ENCODE results near the gene GALR1. TPM values are rescaled to one million over a fixed set of nuclear protein-coding genes. Genes with fewer than 3 reads are reported as not detected.
A peak's percentile ranks its signal among the peaks of the same experiment; 100 is the strongest.

The GALR1 gene
- total and polyA plus RNA-seq, 2 experiments from 2014 or later: 0.32 to 1.1 TPM

- peaks cover 73% of the 10 kb centered on the region for H3K27me3 ChIP-seq (ENCODE audit: insufficient read depth)
- H3F3A ChIP-seq (replicated peaks; ENCODE audit: low read depth): 0 out of 2 replicates have a peak, but pooled peaks cover 6% of the 10 kb centered on the region
- peaks cover 17% of the 10 kb centered on the region for H3K9me2 ChIP-seq (ENCODE audit: insufficient read depth)
- H3K27ac Mint-ChIP-seq: no peak overlapping the region
- H3K4me1 Mint-ChIP-seq: peaks cover 33% of the 10 kb centered on the region
- TF ChIP-seq CREB1 (CRISPR knock-in tag; IDR thresholded peaks at IDR 0.05; ENCODE audit: low read depth) (no peak), EZH2 (IDR thresholded peaks at IDR 0.05; ENCODE audit: low read depth, unreplicated experiment) (peak; percentile 71)
- peaks cover 19% of the 10 kb centered on the region for H3K9me3 Mint-ChIP-seq
- H3K79me2 ChIP-seq (replicated peaks; ENCODE audit: insufficient read depth): peaks cover 6% of the 10 kb centered on the region; the same call in 1 of the 2 replicates
- peaks cover 9% of the 10 kb centered on the region; the same call in 1 of the 2 replicates for H3K36me3 ChIP-seq (ENCODE audit: insufficient read depth)
- ATAC-seq: peak; percentile 40
- peak overlapping the region; percentile 94 for H2AFZ ChIP-seq
- H3K4me2 ChIP-seq: peak overlapping the region; percentile 96
- peak overlapping the region; percentile 91 for H3K4me3 ChIP-seq
- peaks cover 22% of the 10 kb centered on the region for H3K36me3 Mint-ChIP-seq (ENCODE audit: low read depth)
- peaks cover 58% of the 10 kb centered on the region for H3K27me3 Mint-ChIP-seq (ENCODE audit: insufficient read depth, low read depth, poor library complexity)
- peak; percentile 59 for DNase-seq (ENCODE audit: low spot score)
- no peaks in the 10 kb centered on the region for H4K20me1 ChIP-seq (replicated peaks; ENCODE audit: insufficient read depth)
- H3K4me3 Mint-ChIP-seq: peak overlapping the region; percentile 83
- no peak overlapping the region for H3K27ac ChIP-seq (ENCODE audit: low read depth)
- H3K4me1 ChIP-seq (ENCODE audit: insufficient read depth): peaks cover 35% of the 10 kb centered on the region
These were observed 865 bp downstream of the GALR1 start for GRCh38 chr18:77250501-77250925.

DNA sequence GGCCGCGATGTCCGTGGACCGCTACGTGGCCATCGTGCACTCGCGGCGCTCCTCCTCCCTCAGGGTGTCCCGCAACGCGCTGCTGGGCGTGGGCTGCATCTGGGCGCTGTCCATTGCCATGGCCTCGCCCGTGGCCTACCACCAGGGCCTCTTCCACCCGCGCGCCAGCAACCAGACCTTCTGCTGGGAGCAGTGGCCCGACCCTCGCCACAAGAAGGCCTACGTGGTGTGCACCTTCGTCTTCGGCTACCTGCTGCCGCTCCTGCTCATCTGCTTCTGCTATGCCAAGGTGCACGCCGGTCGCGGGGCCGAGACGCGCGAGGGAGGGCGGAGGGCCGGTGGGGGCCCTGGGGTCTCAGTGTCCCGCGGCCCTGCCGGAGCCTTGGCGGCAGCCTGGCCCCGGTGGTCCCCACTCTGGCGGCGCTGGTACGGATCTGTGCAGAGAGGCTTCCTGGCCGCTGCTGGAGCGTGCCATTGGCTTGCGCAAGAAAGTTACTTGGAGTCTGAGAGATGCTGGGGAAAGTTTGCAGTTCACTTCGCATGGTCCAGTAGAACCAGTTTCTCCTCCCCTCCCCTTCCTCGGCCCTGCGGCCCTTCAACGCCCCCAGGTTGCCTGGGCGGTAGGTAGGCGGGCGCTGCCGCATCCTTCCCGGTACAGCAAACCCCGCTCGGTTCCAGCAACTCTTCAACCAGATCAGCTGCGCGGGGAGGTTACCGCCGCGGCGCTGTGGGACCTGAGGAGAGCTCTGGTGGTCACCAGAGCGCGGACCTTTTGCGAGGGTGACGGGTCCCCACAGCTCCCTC lies 1.5 kb downstream of the GALR1 start:
- DNase-seq (ENCODE audit: low spot score): peak; percentile 74
- H3K27ac Mint-ChIP-seq: no peak overlapping the region

More for the DNA sequence above, 1.5 kb downstream of the GALR1 start:
- peak overlapping the region; percentile 94 for H2AFZ ChIP-seq
- ATAC-seq: peak; percentile 46
- H3K36me3 ChIP-seq (ENCODE audit: insufficient read depth): peaks cover 9% of the 10 kb centered on the region; the same call in 1 of the 2 replicates
- H3K27ac ChIP-seq (ENCODE audit: low read depth): no peak overlapping the region
- TF ChIP-seq JUNB (IDR thresholded peaks at IDR 0.05; ENCODE audit: unreplicated experiment) (no peak), EZH2 (IDR thresholded peaks at IDR 0.05; ENCODE audit: low read depth, unreplicated experiment) (peak; percentile 87), REST (IDR thresholded peaks at IDR 0.05; ENCODE audit: unreplicated experiment) (peak; percentile 10)
- H3K9me3 Mint-ChIP-seq: peaks cover 19% of the 10 kb centered on the region
- peak overlapping the region; percentile 91 for H3K4me3 ChIP-seq
- peaks cover 41% of the 10 kb centered on the region for H3K4me1 ChIP-seq (ENCODE audit: insufficient read depth)
- H3K9me2 ChIP-seq (ENCODE audit: insufficient read depth): peaks cover 17% of the 10 kb centered on the region
- peak overlapping the region; percentile 96 for H3K4me2 ChIP-seq
- H3K27me3 Mint-ChIP-seq (ENCODE audit: insufficient read depth, low read depth, poor library complexity): peaks cover 58% of the 10 kb centered on the region
- H4K20me1 ChIP-seq (replicated peaks; ENCODE audit: insufficient read depth): no peaks in the 10 kb centered on the region
- peaks cover 37% of the 10 kb centered on the region for H3K4me1 Mint-ChIP-seq
- H3K36me3 Mint-ChIP-seq (ENCODE audit: low read depth): peaks cover 22% of the 10 kb centered on the region
- H3F3A ChIP-seq (replicated peaks; ENCODE audit: low read depth): 0 out of 2 replicates have a peak, but pooled peaks cover 6% of the 10 kb centered on the region
- peak overlapping the region; percentile 83 for H3K4me3 Mint-ChIP-seq
- peaks cover 73% of the 10 kb centered on the region for H3K27me3 ChIP-seq (ENCODE audit: insufficient read depth)
- H3K79me2 ChIP-seq (replicated peaks; ENCODE audit: insufficient read depth): peaks cover 6% of the 10 kb centered on the region; the same call in 1 of the 2 replicates

All from GM23338 (cell line).